ENCODE measurements around the gene RPS29. TPM values are rescaled to one million over a fixed set of nuclear protein-coding genes. Genes with fewer than 3 reads are reported as not detected.

RPS29 gene
- total RNA-seq, 1 experiment from 2014 or later, result 1,733 TPM

DNA sequence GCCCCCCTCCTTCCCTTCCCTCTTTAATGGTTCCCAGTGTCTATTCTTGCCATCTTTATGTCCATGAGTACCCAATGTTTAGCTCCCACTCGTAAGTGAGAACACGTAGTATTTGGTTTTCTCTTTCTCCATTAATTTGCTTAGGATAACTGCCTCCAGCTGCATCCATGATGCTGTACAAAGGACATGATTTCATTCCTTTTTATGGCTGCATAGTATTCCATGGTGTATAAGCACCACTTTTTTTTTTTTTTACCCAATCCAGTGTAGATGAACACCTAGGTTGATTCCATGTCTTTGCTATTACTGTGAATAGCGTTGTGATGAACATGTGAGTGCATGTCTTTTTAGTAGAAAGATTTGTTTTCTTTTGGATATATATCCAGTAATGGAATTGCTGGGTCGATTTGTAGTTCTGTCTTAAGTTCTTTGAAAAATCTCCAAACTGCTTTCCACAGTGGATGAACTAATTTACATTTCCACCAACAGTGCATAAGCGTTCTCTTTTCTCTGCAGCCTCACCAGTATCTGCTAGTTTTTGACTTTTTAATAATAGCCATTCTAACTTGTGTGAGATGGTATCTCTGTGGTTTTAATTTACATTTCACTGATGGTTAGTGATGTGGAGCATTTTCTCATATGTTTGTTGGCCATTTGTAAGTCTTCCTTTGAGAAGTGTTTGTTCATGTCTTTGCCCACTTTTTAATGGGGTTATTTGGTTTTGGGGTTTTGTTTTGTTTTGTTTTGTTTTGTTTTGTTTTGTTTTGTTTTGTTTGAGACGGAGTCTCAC, 26.0 kb downstream of the RPS29 start:
- intact Hi-C loops (cut with micrococcal nuclease; ENCODE audit: unreplicated experiment), result no loop called here
- H3K4me3 ChIP-seq (ENCODE audit: low read depth, low read length), result no peak overlapping the region
- H3K4me1 ChIP-seq, result no peaks in the 10 kb centered on the region
- Mint-ChIP-seq H3K27ac (ENCODE audit: unreplicated experiment) (no peak overlapping the region), H3K27me3 (ENCODE audit: insufficient read depth, unreplicated experiment) (no peaks in the 10 kb centered on the region), H3K9me3 (ENCODE audit: unreplicated experiment) (no peaks in the 10 kb centered on the region), H3K4me1 (ENCODE audit: low read depth, unreplicated experiment) (no peaks in the 10 kb centered on the region), H3K4me3 (ENCODE audit: unreplicated experiment) (no peak overlapping the region), H3K36me3 (ENCODE audit: insufficient read depth, unreplicated experiment) (no peaks in the 10 kb centered on the region)
- ChIA-PET POLR2A (no interaction called here), CTCF (no interaction called here)
- H3K36me3 ChIP-seq (ENCODE audit: control insufficient read depth, insufficient read depth, low read length), result no peaks in the 10 kb centered on the region
- no peak for DNase-seq
- TF ChIP-seq, protein P1, sequence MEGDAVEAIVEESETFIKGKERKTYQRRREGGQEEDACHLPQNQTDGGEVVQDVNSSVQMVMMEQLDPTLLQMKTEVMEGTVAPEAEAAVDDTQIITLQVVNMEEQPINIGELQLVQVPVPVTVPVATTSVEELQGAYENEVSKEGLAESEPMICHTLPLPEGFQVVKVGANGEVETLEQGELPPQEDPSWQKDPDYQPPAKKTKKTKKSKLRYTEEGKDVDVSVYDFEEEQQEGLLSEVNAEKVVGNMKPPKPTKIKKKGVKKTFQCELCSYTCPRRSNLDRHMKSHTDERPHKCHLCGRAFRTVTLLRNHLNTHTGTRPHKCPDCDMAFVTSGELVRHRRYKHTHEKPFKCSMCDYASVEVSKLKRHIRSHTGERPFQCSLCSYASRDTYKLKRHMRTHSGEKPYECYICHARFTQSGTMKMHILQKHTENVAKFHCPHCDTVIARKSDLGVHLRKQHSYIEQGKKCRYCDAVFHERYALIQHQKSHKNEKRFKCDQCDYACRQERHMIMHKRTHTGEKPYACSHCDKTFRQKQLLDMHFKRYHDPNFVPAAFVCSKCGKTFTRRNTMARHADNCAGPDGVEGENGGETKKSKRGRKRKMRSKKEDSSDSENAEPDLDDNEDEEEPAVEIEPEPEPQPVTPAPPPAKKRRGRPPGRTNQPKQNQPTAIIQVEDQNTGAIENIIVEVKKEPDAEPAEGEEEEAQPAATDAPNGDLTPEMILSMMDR (IDR thresholded peaks at IDR 0.05; ENCODE audit: insufficient read depth in 1 of 2, low read depth in 1 of 2, low read length in 1 of 2, severe bottlenecking in 1 of 2, unreplicated experiment in 1 of 2), result no peak
- H3K9me3 ChIP-seq, result no peaks in the 10 kb centered on the region
- no TSS peak for BruUV-seq (replicated peaks)
- H3K27me3 ChIP-seq (replicated peaks; ENCODE audit: control insufficient read depth, insufficient read depth, low read length), result no peaks in the 10 kb centered on the region

DNA sequence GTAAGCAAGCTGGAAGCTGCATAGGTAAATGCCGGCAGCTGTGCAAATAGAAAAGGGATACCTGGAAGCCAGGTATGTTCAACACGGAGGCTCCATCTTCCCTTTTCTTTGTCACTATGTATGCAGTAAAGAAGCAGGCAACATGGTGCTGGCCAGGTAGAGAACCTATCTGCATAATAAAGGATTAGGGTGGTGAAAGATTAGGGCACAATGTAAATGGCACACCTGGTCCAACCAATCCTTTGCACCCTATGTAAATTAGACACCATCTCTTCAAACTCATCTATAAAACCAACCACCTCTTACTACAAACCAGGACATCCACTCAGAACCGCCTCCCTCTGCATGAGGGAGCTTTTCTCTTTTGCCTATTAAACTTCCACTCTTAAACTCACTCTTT, 32.3 kb downstream of the RPS29 start:
- H3K27me3 Mint-ChIP-seq (ENCODE audit: insufficient read depth, unreplicated experiment), result no peaks in the 10 kb centered on the region
- H3K4me1 Mint-ChIP-seq (ENCODE audit: low read depth, unreplicated experiment), result no peaks in the 10 kb centered on the region
- no peaks in the 10 kb centered on the region for H3K9me3 Mint-ChIP-seq (ENCODE audit: unreplicated experiment)
- H3K27me3 ChIP-seq (replicated peaks; ENCODE audit: control insufficient read depth, insufficient read depth, low read length), result no peaks in the 10 kb centered on the region
- DNase-seq, result no peak
- H3K4me1 ChIP-seq, result peaks cover 9% of the 10 kb centered on the region
- H3K36me3 Mint-ChIP-seq (ENCODE audit: insufficient read depth, unreplicated experiment), result no peaks in the 10 kb centered on the region
- no peak overlapping the region for H3K27ac Mint-ChIP-seq (ENCODE audit: unreplicated experiment)
- CTCF ChIA-PET, result no interaction called here
- POLR2A ChIA-PET, result no interaction called here
- no TSS peak for BruUV-seq (replicated peaks)
- no peaks in the 10 kb centered on the region for H3K36me3 ChIP-seq (ENCODE audit: control insufficient read depth, insufficient read depth, low read length)
- TF ChIP-seq, protein P1 (IDR thresholded peaks at IDR 0.05; ENCODE audit: insufficient read depth in 1 of 2, low read depth in 1 of 2, low read length in 1 of 2, severe bottlenecking in 1 of 2, unreplicated experiment in 1 of 2), result no peak
- no peak overlapping the region for H3K4me3 ChIP-seq (ENCODE audit: low read depth, low read length)
- H3K4me3 Mint-ChIP-seq (ENCODE audit: unreplicated experiment), result no peak overlapping the region
- no peaks in the 10 kb centered on the region for H3K9me3 ChIP-seq
- intact Hi-C loops (cut with micrococcal nuclease; ENCODE audit: unreplicated experiment), result loop anchor here (5.0 kb wide), 1 partner anchor 382 kb away; no protein-coding TSS in a partner anchor

DNA sequence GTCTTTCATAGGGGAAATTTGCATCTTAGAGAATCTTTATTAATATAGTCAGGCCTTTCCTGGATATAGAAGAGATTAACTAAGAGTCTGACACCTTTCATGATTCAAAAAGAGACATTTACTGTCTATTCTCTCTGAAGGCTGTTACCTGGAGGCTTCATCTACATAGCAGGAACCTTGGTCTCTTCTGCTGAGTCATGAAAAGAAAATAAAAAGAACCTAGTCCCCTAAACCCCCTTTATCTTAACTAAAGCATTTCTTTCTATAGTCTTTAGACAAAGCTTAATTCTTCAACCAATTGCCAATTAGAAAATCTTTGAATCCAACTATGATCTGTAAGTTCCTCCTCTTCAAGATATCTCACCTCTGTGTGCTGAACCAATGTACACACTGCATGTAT, 33.1 kb downstream of the RPS29 start:
- Histone ChIP-seq H3K4me1 (peaks cover 9% of the 10 kb centered on the region), H3K36me3 (ENCODE audit: control insufficient read depth, insufficient read depth, low read length) (no peaks in the 10 kb centered on the region), H3K4me3 (ENCODE audit: low read depth, low read length) (no peak overlapping the region), H3K27me3 (replicated peaks; ENCODE audit: control insufficient read depth, insufficient read depth, low read length) (no peaks in the 10 kb centered on the region), H3K9me3 (no peaks in the 10 kb centered on the region)
- no TSS peak for BruUV-seq (replicated peaks)
- Mint-ChIP-seq H3K4me1 (ENCODE audit: low read depth, unreplicated experiment) (no peaks in the 10 kb centered on the region), H3K36me3 (ENCODE audit: insufficient read depth, unreplicated experiment) (no peaks in the 10 kb centered on the region), H3K27me3 (ENCODE audit: insufficient read depth, unreplicated experiment) (no peaks in the 10 kb centered on the region), H3K9me3 (ENCODE audit: unreplicated experiment) (no peaks in the 10 kb centered on the region), H3K4me3 (ENCODE audit: unreplicated experiment) (no peak overlapping the region), H3K27ac (ENCODE audit: unreplicated experiment) (no peak overlapping the region)
- ChIA-PET POLR2A (no interaction called here), CTCF (no interaction called here)
- intact Hi-C loops (cut with micrococcal nuclease; ENCODE audit: unreplicated experiment), result loop anchor here (5.0 kb wide), 1 partner anchor 381 kb away; no protein-coding TSS in a partner anchor
- DNase-seq, result no peak
- TF ChIP-seq, protein P1 (IDR thresholded peaks at IDR 0.05; ENCODE audit: insufficient read depth in 1 of 2, low read depth in 1 of 2, low read length in 1 of 2, severe bottlenecking in 1 of 2, unreplicated experiment in 1 of 2), result no peak

Data from Caco-2 (cell line).